Measurements from ENCODE around the gene GLIS1. TPM values are rescaled to one million over a fixed set of nuclear protein-coding genes. Genes with fewer than 3 reads are reported as not detected.

The GLIS1 gene
- total and polyA plus RNA-seq, 2 donors, result 0.05 to 0.59 TPM

DNA sequence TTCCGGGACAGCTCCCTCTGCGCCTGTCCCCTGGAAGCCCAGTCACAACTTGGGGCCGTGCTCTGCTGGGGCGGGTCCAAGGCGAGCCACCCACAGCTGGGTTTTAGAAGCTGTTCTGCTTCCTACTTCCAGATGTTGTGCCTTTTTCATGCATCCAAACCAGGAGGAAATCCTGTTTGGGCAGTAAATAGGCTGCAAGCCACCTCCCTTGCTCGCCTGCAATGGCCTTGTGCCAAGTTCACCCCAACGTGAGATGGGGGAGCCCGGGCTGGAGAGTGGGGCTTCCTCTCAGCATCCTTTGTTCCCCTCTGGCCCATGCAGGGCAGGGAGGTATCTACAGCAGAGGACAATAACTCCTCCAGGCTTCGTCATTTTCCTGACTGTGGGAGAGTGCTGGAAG lies 206.6 kb downstream of the GLIS1 start:
- Histone ChIP-seq H3K27me3 (ENCODE audit: control insufficient read depth in 2 of 2, insufficient read depth in 1 of 2, low read length in 1 of 2) (no peaks in the 10 kb centered on the region), H3K36me3 (ENCODE audit: control insufficient read depth in 2 of 2, insufficient read depth in 2 of 2, low read length in 1 of 2) (no peaks in the 10 kb centered on the region), H3K4me3 (ENCODE audit: low read length in 2 of 2) (no peak overlapping the region), H3K27ac (ENCODE audit: low read depth in 1 of 2, low read length in 1 of 2) (no peak overlapping the region), H3K4me1 (ENCODE audit: control insufficient read depth in 2 of 2, insufficient read depth in 2 of 2, low read length in 2 of 2) (no peaks in the 10 kb centered on the region), H3K9me3 (ENCODE audit: control insufficient read depth in 2 of 2, insufficient read depth in 1 of 2, low read length in 1 of 2) (no peaks in the 10 kb centered on the region)
- 50% methylated on average over 9 of the region's 9 CpGs for WGBS
- no peak for DNase-seq (ENCODE audit: low read depth in 6 of 9, low spot score in 9 of 9)

DNA sequence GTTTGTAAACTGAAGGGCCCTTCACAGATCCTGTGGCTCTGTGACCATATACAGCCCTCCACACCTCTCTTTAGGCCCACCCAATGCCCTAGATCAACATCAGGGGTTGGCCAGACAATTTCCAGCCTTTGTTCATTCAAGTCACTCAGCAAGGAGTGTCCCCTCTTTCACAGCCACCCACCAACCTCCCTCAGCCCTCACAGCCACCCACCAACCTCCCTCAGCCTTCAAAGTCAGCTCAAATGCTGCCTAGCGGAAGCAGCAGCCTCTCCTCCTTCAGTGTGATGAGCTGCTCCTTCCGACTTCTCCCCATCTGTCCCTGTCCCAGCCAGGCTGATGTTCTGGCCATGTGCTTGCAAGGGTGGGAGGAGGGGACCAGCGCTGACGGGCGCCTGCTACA lies 208.4 kb downstream of the GLIS1 start:
- H3K4me1 ChIP-seq (ENCODE audit: control insufficient read depth in 2 of 2, insufficient read depth in 2 of 2, low read length in 2 of 2), result no peaks in the 10 kb centered on the region
- no peak overlapping the region for H3K27ac ChIP-seq (ENCODE audit: low read depth in 1 of 2, low read length in 1 of 2)
- 98% methylated on average over 5 of the region's 5 CpGs for WGBS
- H3K36me3 ChIP-seq (ENCODE audit: control insufficient read depth in 2 of 2, insufficient read depth in 2 of 2, low read length in 1 of 2), result no peaks in the 10 kb centered on the region
- no peak for DNase-seq (ENCODE audit: low read depth in 6 of 9, low spot score in 9 of 9)
- H3K4me3 ChIP-seq (ENCODE audit: low read length in 2 of 2), result no peak overlapping the region
- no peaks in the 10 kb centered on the region for H3K9me3 ChIP-seq (ENCODE audit: control insufficient read depth in 2 of 2, insufficient read depth in 1 of 2, low read length in 1 of 2)
- H3K27me3 ChIP-seq (ENCODE audit: control insufficient read depth in 2 of 2, insufficient read depth in 1 of 2, low read length in 1 of 2), result no peaks in the 10 kb centered on the region

DNA sequence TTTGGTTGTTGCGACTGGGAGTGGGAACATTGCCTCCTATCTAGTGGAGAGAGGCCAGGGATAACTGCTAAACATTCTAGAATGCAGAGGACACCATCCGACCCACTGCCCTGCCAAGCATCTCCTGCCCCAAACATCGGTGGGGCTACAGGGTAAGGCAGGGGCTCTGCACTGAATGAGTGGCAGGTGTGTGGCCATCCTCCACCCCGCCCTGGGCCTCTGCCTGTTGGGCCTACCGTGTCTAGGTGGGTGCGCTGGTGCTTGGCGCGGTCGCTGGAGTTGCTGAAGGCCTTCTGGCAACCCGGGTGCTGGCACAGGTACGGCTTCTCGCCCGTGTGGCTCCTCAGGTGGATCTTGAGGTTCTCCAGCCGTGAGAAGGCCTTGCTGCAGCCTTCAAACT lies 209.4 kb downstream of the GLIS1 start:
- H3K27ac ChIP-seq (ENCODE audit: low read depth in 1 of 2, low read length in 1 of 2), result no peak overlapping the region
- H3K4me1 ChIP-seq (ENCODE audit: control insufficient read depth in 2 of 2, insufficient read depth in 2 of 2, low read length in 2 of 2), result no peaks in the 10 kb centered on the region
- no peaks in the 10 kb centered on the region for H3K36me3 ChIP-seq (ENCODE audit: control insufficient read depth in 2 of 2, insufficient read depth in 2 of 2, low read length in 1 of 2)
- WGBS, result 96% methylated on average over 14 of the region's 14 CpGs
- no peak for DNase-seq (ENCODE audit: low read depth in 6 of 9, low spot score in 9 of 9)
- no peak overlapping the region for H3K4me3 ChIP-seq (ENCODE audit: low read length in 2 of 2)
- no peaks in the 10 kb centered on the region for H3K9me3 ChIP-seq (ENCODE audit: control insufficient read depth in 2 of 2, insufficient read depth in 1 of 2, low read length in 1 of 2)
- no peaks in the 10 kb centered on the region for H3K27me3 ChIP-seq (ENCODE audit: control insufficient read depth in 2 of 2, insufficient read depth in 1 of 2, low read length in 1 of 2)

DNA sequence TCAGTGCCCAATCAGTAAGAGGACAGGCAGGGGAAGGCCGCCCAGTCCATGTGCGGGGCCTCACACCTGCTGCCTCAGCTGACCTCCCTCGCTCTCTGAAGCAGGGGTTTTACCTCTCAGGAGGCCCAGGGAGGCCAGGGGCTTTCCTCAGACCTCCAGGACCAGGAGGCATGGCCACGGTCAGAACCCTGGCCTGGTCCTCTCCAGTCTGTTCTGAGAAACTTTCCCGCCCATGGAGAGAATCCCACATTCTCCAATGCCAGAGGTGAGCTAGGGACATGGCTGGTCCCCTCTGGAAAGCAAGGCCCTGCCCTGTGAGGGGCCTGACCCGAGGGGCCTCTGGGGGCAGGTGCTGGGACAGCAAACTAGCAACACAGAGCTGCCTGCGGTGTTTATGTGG lies 211.6 kb downstream of the GLIS1 start:
- Histone ChIP-seq H3K27me3 (ENCODE audit: control insufficient read depth in 2 of 2, insufficient read depth in 1 of 2, low read length in 1 of 2) (no peaks in the 10 kb centered on the region), H3K27ac (ENCODE audit: low read depth in 1 of 2, low read length in 1 of 2) (no peak overlapping the region), H3K4me1 (ENCODE audit: control insufficient read depth in 2 of 2, insufficient read depth in 2 of 2, low read length in 2 of 2) (no peaks in the 10 kb centered on the region), H3K36me3 (ENCODE audit: control insufficient read depth in 2 of 2, insufficient read depth in 2 of 2, low read length in 1 of 2) (no peaks in the 10 kb centered on the region), H3K4me3 (ENCODE audit: low read length in 2 of 2) (no peak overlapping the region), H3K9me3 (ENCODE audit: control insufficient read depth in 2 of 2, insufficient read depth in 1 of 2, low read length in 1 of 2) (no peaks in the 10 kb centered on the region)
- WGBS, result 96% methylated on average over 7 of the region's 7 CpGs
- DNase-seq (ENCODE audit: low read depth in 6 of 9, low spot score in 9 of 9), result no peak

DNA sequence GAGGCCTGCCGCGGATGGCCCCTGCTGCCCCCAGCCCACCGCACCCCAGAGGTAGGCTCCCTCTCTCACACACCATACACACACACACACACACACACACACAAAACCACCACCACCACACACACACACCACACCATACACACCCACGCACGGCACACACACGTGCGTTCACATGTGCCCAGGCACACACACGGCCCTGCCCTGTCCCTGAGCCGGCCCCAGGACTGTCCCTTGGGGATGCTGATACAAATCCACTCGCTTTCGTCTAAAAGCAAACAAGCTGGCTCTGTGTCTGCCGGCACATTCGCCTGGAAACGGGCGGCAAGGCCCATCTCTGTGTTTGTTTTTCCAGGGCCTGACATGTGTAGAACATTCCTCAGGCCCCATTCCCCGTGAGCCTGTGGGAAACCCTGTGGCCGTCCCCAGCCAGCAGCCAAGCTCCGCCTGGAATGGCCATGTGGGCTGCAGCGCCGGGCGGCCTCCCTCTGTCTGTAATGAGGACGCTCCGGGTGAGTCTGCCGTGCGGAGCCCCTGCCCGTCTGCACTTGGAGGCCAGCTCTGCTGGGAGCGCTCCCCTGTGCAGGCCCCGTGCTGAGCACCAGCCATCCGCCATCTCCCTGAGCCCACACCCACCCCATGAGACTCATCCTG lies 212.4 kb downstream of the GLIS1 start:
- H3K9me3 ChIP-seq (ENCODE audit: control insufficient read depth in 2 of 2, insufficient read depth in 1 of 2, low read length in 1 of 2), result no peaks in the 10 kb centered on the region
- 93% methylated on average over 29 of the region's 29 CpGs for WGBS
- H3K4me1 ChIP-seq (ENCODE audit: control insufficient read depth in 2 of 2, insufficient read depth in 2 of 2, low read length in 2 of 2), result no peaks in the 10 kb centered on the region
- no peak overlapping the region for H3K27ac ChIP-seq (ENCODE audit: low read depth in 1 of 2, low read length in 1 of 2)
- no peaks in the 10 kb centered on the region for H3K27me3 ChIP-seq (ENCODE audit: control insufficient read depth in 2 of 2, insufficient read depth in 1 of 2, low read length in 1 of 2)
- no peak overlapping the region for H3K4me3 ChIP-seq (ENCODE audit: low read length in 2 of 2)
- H3K36me3 ChIP-seq (ENCODE audit: control insufficient read depth in 2 of 2, insufficient read depth in 2 of 2, low read length in 1 of 2), result no peaks in the 10 kb centered on the region
- DNase-seq (ENCODE audit: low read depth in 6 of 9, low spot score in 9 of 9), result no peak

DNA sequence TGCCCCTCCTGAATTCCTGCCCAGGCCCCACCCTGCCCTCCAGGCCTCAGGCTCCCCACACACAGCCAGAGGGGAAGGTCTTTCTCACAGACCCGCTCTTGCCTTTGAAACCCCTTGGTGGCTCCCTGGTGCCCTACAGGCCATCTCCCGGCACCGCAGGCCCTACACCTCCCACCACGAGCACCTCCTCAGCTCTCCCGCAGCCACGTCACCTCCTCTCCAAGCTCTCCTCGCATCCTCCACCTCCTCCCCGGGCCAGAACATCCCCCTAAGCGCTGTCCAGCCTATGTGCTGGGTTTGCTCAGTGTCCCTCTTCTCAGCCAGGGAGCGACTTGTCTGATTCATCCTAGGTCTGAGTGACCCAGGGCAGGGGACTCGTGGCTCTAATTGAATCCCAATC lies 213.4 kb downstream of the GLIS1 start:
- Histone ChIP-seq H3K9me3 (ENCODE audit: control insufficient read depth in 2 of 2, insufficient read depth in 1 of 2, low read length in 1 of 2) (no peaks in the 10 kb centered on the region), H3K27me3 (ENCODE audit: control insufficient read depth in 2 of 2, insufficient read depth in 1 of 2, low read length in 1 of 2) (no peaks in the 10 kb centered on the region), H3K27ac (ENCODE audit: low read depth in 1 of 2, low read length in 1 of 2) (no peak overlapping the region), H3K36me3 (ENCODE audit: control insufficient read depth in 2 of 2, insufficient read depth in 2 of 2, low read length in 1 of 2) (no peaks in the 10 kb centered on the region), H3K4me3 (ENCODE audit: low read length in 2 of 2) (no peak overlapping the region), H3K4me1 (ENCODE audit: control insufficient read depth in 2 of 2, insufficient read depth in 2 of 2, low read length in 2 of 2) (no peaks in the 10 kb centered on the region)
- no peak for DNase-seq (ENCODE audit: low read depth in 6 of 9, low spot score in 9 of 9)
- WGBS, result 94% methylated on average over 11 of the region's 11 CpGs

DNA sequence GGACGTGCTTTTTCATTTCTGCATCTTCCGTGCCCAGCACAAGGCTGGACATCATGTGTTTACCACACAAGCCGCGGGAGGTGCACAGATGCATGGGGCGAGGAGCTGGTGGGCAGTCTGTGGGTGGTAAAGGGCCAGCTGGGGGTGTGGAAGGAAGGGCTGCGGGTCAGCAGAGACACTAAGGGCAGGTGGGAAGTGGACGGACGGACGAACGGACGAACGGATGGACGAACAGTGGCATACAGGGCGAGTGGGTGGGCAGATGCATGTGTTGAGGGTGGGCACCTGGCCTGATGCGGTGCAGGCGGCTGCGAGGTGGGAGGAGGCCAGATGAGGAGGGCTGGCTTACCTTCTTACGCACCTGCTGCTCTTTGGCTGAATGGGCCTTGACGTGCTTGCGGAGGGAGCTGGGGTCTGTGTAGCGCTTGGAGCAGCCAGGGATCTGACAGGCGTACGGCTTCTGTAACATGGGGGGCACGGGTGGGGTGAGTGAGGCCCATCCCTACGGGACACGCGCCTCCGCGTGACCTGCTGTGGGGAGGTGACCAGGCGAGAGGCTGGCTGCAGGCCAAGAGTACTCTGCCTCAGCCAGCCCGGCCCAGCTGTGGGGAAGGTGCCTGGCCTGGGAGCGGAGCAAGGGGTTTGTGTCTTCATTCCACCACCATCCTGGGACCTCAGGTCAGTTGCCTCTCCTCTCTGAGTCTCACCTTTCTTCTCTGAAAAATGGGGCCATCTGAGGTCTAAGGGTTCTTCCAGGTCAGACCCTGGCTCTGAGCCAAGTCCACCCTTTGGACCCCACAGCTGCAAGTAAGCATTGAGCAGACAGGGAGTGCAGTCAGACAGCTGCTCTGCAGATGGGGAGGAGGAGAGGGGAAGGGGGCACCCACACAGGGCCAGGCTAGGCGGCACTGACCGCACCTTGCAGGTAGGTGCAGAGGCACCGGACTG lies 214.3 kb downstream of the GLIS1 start:
- Histone ChIP-seq H3K9me3 (ENCODE audit: control insufficient read depth in 2 of 2, insufficient read depth in 1 of 2, low read length in 1 of 2) (no peaks in the 10 kb centered on the region), H3K4me1 (ENCODE audit: control insufficient read depth in 2 of 2, insufficient read depth in 2 of 2, low read length in 2 of 2) (no peaks in the 10 kb centered on the region), H3K27ac (ENCODE audit: low read depth in 1 of 2, low read length in 1 of 2) (no peak overlapping the region), H3K4me3 (ENCODE audit: low read length in 2 of 2) (no peak overlapping the region), H3K36me3 (ENCODE audit: control insufficient read depth in 2 of 2, insufficient read depth in 2 of 2, low read length in 1 of 2) (no peaks in the 10 kb centered on the region), H3K27me3 (ENCODE audit: control insufficient read depth in 2 of 2, insufficient read depth in 1 of 2, low read length in 1 of 2) (no peaks in the 10 kb centered on the region)
- 93% methylated on average over 35 of the region's 35 CpGs for WGBS
- DNase-seq (ENCODE audit: low read depth in 6 of 9, low spot score in 9 of 9), result no peak

DNA sequence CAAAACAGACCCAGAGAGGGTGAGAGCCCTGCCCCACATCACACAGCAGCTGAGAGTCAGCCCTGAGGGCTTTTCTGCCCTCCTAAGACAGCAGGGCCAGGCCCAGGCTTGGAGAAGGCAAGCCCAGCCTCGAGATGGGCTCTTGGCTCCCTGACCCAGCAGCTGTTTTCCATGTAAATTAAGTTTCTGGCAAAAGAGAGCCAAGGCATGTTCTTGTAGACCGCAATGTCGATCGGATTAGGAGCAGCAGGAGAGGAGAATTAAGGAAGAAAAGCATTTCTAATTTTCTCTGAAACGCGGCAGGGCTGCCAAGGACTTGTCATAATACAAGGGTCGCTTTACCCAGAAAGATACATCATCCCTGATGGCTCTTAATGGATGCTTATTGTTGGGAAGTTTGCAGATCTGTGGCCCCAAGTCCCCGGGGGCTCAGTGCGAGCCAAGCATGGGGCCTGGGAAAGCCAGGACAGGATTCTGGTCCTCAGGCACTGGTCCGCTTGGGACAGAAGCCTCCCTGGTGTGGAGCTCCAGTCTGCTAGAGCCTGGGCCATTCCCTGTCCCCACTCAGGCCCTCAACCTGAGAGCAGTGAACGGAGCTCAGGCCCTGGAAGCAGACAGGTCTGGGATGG lies 216.9 kb downstream of the GLIS1 start:
- no peaks in the 10 kb centered on the region for H3K27me3 ChIP-seq (ENCODE audit: control insufficient read depth in 2 of 2, insufficient read depth in 1 of 2, low read length in 1 of 2)
- no peak for DNase-seq (ENCODE audit: low read depth in 6 of 9, low spot score in 9 of 9)
- H3K9me3 ChIP-seq (ENCODE audit: control insufficient read depth in 2 of 2, insufficient read depth in 1 of 2, low read length in 1 of 2), result no peaks in the 10 kb centered on the region
- 89% methylated on average over 11 of the region's 11 CpGs for WGBS
- H3K4me1 ChIP-seq (ENCODE audit: control insufficient read depth in 2 of 2, insufficient read depth in 2 of 2, low read length in 2 of 2), result no peaks in the 10 kb centered on the region
- H3K27ac ChIP-seq (ENCODE audit: low read depth in 1 of 2, low read length in 1 of 2), result no peak overlapping the region
- no peaks in the 10 kb centered on the region for H3K36me3 ChIP-seq (ENCODE audit: control insufficient read depth in 2 of 2, insufficient read depth in 2 of 2, low read length in 1 of 2)
- H3K4me3 ChIP-seq (ENCODE audit: low read length in 2 of 2), result no peak overlapping the region

DNA sequence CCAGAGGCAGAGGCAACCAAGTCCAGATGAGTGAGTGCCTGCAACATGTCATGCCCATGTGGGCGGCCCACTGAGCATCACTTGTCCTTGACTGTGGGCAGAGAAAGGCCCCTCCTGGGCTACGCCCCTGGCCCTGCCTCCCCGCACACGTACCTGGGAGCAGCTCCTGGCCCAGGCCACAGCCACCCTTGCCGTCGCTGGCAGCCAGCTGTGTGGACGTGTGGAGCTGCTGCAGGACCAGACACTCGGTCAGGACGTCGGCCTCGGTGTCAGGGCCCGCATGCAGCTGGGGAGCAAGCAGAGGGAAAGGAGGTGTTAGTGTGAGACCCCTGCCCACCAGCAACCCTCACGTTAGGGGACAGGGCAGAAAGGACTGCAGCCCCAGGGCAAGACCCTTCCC lies 218.5 kb downstream of the GLIS1 start:
- Histone ChIP-seq H3K27ac (ENCODE audit: low read depth in 1 of 2, low read length in 1 of 2) (no peak overlapping the region), H3K4me1 (ENCODE audit: control insufficient read depth in 2 of 2, insufficient read depth in 2 of 2, low read length in 2 of 2) (no peaks in the 10 kb centered on the region), H3K4me3 (ENCODE audit: low read length in 2 of 2) (no peak overlapping the region)

More for the DNA sequence above, 218.5 kb downstream of the GLIS1 start:
- Histone ChIP-seq H3K9me3 (ENCODE audit: control insufficient read depth in 2 of 2, insufficient read depth in 1 of 2, low read length in 1 of 2) (no peaks in the 10 kb centered on the region), H3K27me3 (ENCODE audit: control insufficient read depth in 2 of 2, insufficient read depth in 1 of 2, low read length in 1 of 2) (no peaks in the 10 kb centered on the region), H3K36me3 (ENCODE audit: control insufficient read depth in 2 of 2, insufficient read depth in 2 of 2, low read length in 1 of 2) (no peaks in the 10 kb centered on the region)
- no peak for DNase-seq (ENCODE audit: low read depth in 6 of 9, low spot score in 9 of 9)
- WGBS, result 98% methylated on average over 13 of the region's 13 CpGs
